Lower lobe of right lung (tissue), 2 donors: ENCODE data around the gene DST. TPM values are rescaled to one million over a fixed set of nuclear protein-coding genes. Genes with fewer than 3 reads are reported as not detected.

Source experiments
- ATAC-seq, 2 donors: fragments of 200-7000 bp; cut with Tn5 transposase; one replicate each; pipeline ENCODE4 v1.9.1; 2020 to 2022; ENCODE audit warnings: mild to moderate bottlenecking in 2 of 2, moderate library complexity in 2 of 2
- DNase-seq: peaks from one replicate; pipeline ENCODE4 v3.0.0-alpha.2; 2020
- H3K27ac ChIP-seq: fragments of 200-600 bp; one replicate; pipeline ENCODE4 v1.8.0; 2022
- H3K27me3 ChIP-seq: fragments of 200-600 bp; one replicate; pipeline ENCODE4 v1.8.0; 2022; ENCODE audit warnings: low read depth
- H3K36me3 ChIP-seq: fragments of 200-600 bp; one replicate; pipeline ENCODE4 v1.8.0; 2022; ENCODE audit warnings: mild to moderate bottlenecking
- H3K4me1 ChIP-seq: fragments of 200-600 bp; one replicate; pipeline ENCODE4 v1.8.0; 2022
- H3K4me3 ChIP-seq: fragments of 200-600 bp; one replicate; pipeline ENCODE4 v1.8.0; 2022; ENCODE audit warnings: mild to moderate bottlenecking
- H3K9me3 ChIP-seq: fragments of 200-600 bp; one replicate; pipeline ENCODE4 v1.8.0; 2022
- CTCF ChIP-seq: fragments of 200-600 bp; IDR thresholded peaks from one replicate; pipeline ENCODE4 v1.8.0; 2022; ENCODE audit warnings: antibody characterized with exemption, mild to moderate bottlenecking
- intact Hi-C: fragments of 100-400 bp; cut with DNase I; formaldehyde crosslinking; loops from one replicate; pipeline ENCODE4 v1.11.0; 2022
- long read RNA-seq: library from polyadenylated mRNA; unstranded; transcript quantifications from one replicate; pipeline ENCODE4 v2.0.0, GENCODE V29; 2021
- total RNA-seq: library from RNA; stranded (reverse); fragmentation: NEBNext Ultra II Directional; extraction: Animal tissue kit (Norgen Biotek cat#: 25700); gene quantifications from one replicate; pipeline ENCODE4 v1.2.1, GENCODE V29; 2021
- donor health status: DM: no; HTN: yes; CAD: no; lungs with severe emphysema.

Gene DST
- 327 TPM for total RNA-seq
- long read RNA-seq, transcript DST-224 (6 exons, 735 nt): major isoform, 6 of 83 reads
- long read RNA-seq, partial matches to known transcripts: 59 of 83 reads
- long read RNA-seq, other reads (novel, unspliced or antisense): 15 of 83 reads

GRCh38 chr6:56642366-56643261 lies at the start of gene DST:
Gene DST (minus strand): TSS chr6:56642889.
- no peaks in the 10 kb centered on the region for H3K27me3 ChIP-seq
- intact Hi-C loops: loop anchor here (10.0 kb wide), 1 partner anchor 52 kb away; no protein-coding TSS in a partner anchor
- H3K27ac ChIP-seq: no peak within 1 kb of the TSS
- no peaks in the 10 kb centered on the region for H3K9me3 ChIP-seq
- no peak for DNase-seq
- no peak for TF ChIP-seq CTCF
- ATAC-seq: peak in 1 of 2 donors; percentile 31
- peaks cover 19% of the 10 kb centered on the region for H3K36me3 ChIP-seq
- H3K4me1 ChIP-seq: no peaks in the 10 kb centered on the region
- H3K4me3 ChIP-seq: no peak within 1 kb of the TSS

- intact Hi-C loops: loop anchor here (10.0 kb wide), 1 partner anchor 47 kb away; the partner anchor contains the start of gene DST
- DNase-seq (no peak), ATAC-seq (no peak)
- Histone ChIP-seq H3K4me3 (peak overlapping the region; percentile 42), H3K36me3 (no peaks in the 10 kb centered on the region), H3K27ac (peak overlapping the region; percentile 76), H3K4me1 (peaks cover 14% of the 10 kb centered on the region), H3K27me3 (no peaks in the 10 kb centered on the region), H3K9me3 (no peaks in the 10 kb centered on the region)
- TF ChIP-seq CTCF: no peak
Measured at GRCh38 chr6:56691814-56692213, 49.1 kb upstream of the DST start.

- DNase-seq: no peak
- peak overlapping the region; percentile 76 for H3K27ac ChIP-seq
- intact Hi-C loops: loop anchor here (10.0 kb wide), 1 partner anchor 46 kb away; the partner anchor contains the start of gene DST
Measured at GRCh38 chr6:56691286-56691595, 48.6 kb upstream of the DST start.

GRCh38 chr6:56690519-56691285 lies 48.0 kb upstream of the DST start:
- Histone ChIP-seq H3K27me3 (no peaks in the 10 kb centered on the region), H3K36me3 (no peaks in the 10 kb centered on the region), H3K27ac (peak overlapping the region; percentile 76), H3K4me3 (peak overlapping the region; percentile 42), H3K9me3 (no peaks in the 10 kb centered on the region), H3K4me1 (peaks cover 14% of the 10 kb centered on the region)
- no peak for ATAC-seq
- DNase-seq: no peak
- TF ChIP-seq CTCF: no peak
- intact Hi-C loops: loop anchor here (10.0 kb wide), 1 partner anchor 46 kb away; the partner anchor contains the start of gene DST

More at GRCh38 chr6:56691286-56691595, 48.6 kb upstream of the DST start:
- Histone ChIP-seq H3K4me3 (peak overlapping the region; percentile 42), H3K27me3 (no peaks in the 10 kb centered on the region), H3K36me3 (no peaks in the 10 kb centered on the region), H3K4me1 (peaks cover 14% of the 10 kb centered on the region), H3K9me3 (no peaks in the 10 kb centered on the region)
- TF ChIP-seq CTCF: no peak
- no peak for ATAC-seq

- peak overlapping the region; percentile 38 for H3K27ac ChIP-seq
- intact Hi-C loops: loop anchor here (10.0 kb wide), 1 partner anchor 45 kb away; the partner anchor contains the start of gene DST
- no peaks in the 10 kb centered on the region for H3K36me3 ChIP-seq
- no peak for TF ChIP-seq CTCF
- ATAC-seq (no peak), DNase-seq (no peak)
- peak overlapping the region; percentile 42 for H3K4me3 ChIP-seq
- H3K9me3 ChIP-seq: no peaks in the 10 kb centered on the region
- H3K27me3 ChIP-seq: no peaks in the 10 kb centered on the region
- H3K4me1 ChIP-seq: peaks cover 14% of the 10 kb centered on the region
Measured at GRCh38 chr6:56689663-56690062, 47.0 kb upstream of the DST start.
